ENCODE data around the gene CRISP2. TPM values are rescaled to one million over a fixed set of nuclear protein-coding genes. Genes with fewer than 3 reads are reported as not detected.

Gene CRISP2
- total and polyA plus RNA-seq, 2 of the 13 experiments (the other 11 are each of a cell fraction or from before 2014, with no cell fraction given): not detected

- TF ChIP-seq ZNF318 (CRISPR knock-in tag; IDR thresholded peaks at IDR 0.05) (no peak), MLLT10 (CRISPR knock-in tag; IDR thresholded peaks at IDR 0.05) (no peak), HNRNPK (IDR thresholded peaks at IDR 0.05; ENCODE audit: low read depth, low read length, poor library complexity, severe bottlenecking) (no peak)
Observed at GRCh38 chr6:49676671-49677281, 36.6 kb downstream of the CRISP2 start (continued).

- H4K20me1 ChIP-seq (ENCODE audit: insufficient read depth, low read length): no peaks in the 10 kb centered on the region
- H3K9me3 ChIP-seq (ENCODE audit: low read length): no peaks in the 10 kb centered on the region
- H3K36me3 ChIP-seq (replicated peaks in 1 of 2; ENCODE audit: control insufficient read depth in 1 of 2, insufficient read depth in 2 of 2, low read length in 2 of 2): no peaks in the 10 kb centered on the region
- H3K4me3 ChIP-seq (replicated peaks in 1 of 3; ENCODE audit: insufficient read depth in 1 of 3, low read depth in 2 of 3, low read length in 3 of 3): no peak overlapping the region
- POLR2A ChIA-PET: no interaction called here
- intact Hi-C loops (cut with micrococcal nuclease; ENCODE audit: unreplicated experiment) (no loop called here), in situ Hi-C loops (cut with HindIII; ENCODE audit: extremely low pct_ligation_motif_present, low pct_unique_long_range_greater_than_20kb) (no loop called here)
- no peak overlapping the region for H3K9ac ChIP-seq (ENCODE audit: insufficient read depth, low read depth, low read length)
- H3K27me3 ChIP-seq (ENCODE audit: control insufficient read depth in 1 of 2, insufficient read depth in 2 of 2, low read length in 2 of 2): no peaks in the 10 kb centered on the region
- no peak overlapping the region for H3K27ac ChIP-seq (ENCODE audit: extremely low read length, insufficient read depth, low read length)
- no peaks in the 10 kb centered on the region for H3K4me1 ChIP-seq (ENCODE audit: insufficient read depth, low read length)
- no peak for FAIRE-seq
- no peak overlapping the region for H3K4me2 ChIP-seq (ENCODE audit: low read depth, low read length)
- ATAC-seq: no peak
- no peaks in the 10 kb centered on the region for H3K79me2 ChIP-seq (ENCODE audit: insufficient read depth, low read length)
- 0% methylated on average over 1 of the region's 1 CpG for WGBS (ENCODE audit: low lambda C conversion rate)
- no TSS peak for BruUV-seq (replicated peaks)
- no peak overlapping the region for H2AFZ ChIP-seq (ENCODE audit: low read length)
- no peak for DNase-seq (ENCODE audit: low spot score)
- CTCF ChIA-PET (ENCODE audit: low intra/inter-chr PET ratio, low total read pairs): no interaction called here
- no peak for TF ChIP-seq ZNF260 (CRISPR knock-in tag; IDR thresholded peaks at IDR 0.05; ENCODE audit: borderline replicate concordance, low read depth)
- no peak for TF ChIP-seq ZNF883 (CRISPR knock-in tag; IDR thresholded peaks at IDR 0.05; ENCODE audit: not compliant biosample characterization)
- no peak for TF ChIP-seq ZBTB20 (CRISPR knock-in tag; IDR thresholded peaks at IDR 0.05; ENCODE audit: borderline replicate concordance, low read depth)
- no peak for TF ChIP-seq HOMEZ (CRISPR knock-in tag; IDR thresholded peaks at IDR 0.05; ENCODE audit: low read depth)
- TF ChIP-seq SUZ12 (IDR thresholded peaks at IDR 0.05; ENCODE audit: low read depth, low read length): no peak
- no peak for TF ChIP-seq ZMAT5 (CRISPR knock-in tag; IDR thresholded peaks at IDR 0.05; ENCODE audit: borderline replicate concordance, low read depth)
- no peak for TF ChIP-seq ZNF556 (CRISPR knock-in tag; IDR thresholded peaks at IDR 0.05; ENCODE audit: borderline replicate concordance)
- no peak for TF ChIP-seq SIN3B (IDR thresholded peaks at IDR 0.05; ENCODE audit: low read length)
- TF ChIP-seq U2AF2 (IDR thresholded peaks at IDR 0.05; ENCODE audit: low read depth, low read length): no peak
Observed at GRCh38 chr6:49675816-49676215, 37.5 kb downstream of the CRISP2 start.
